NCI-H2107 (cell line): ENCODE data around the gene HMGXB4.

Experiments
- DNase-seq: peaks from one replicate; lab custom pipeline; 2025; lab: John Stamatoyannopoulos, UW

The HMGXB4 gene

DNA sequence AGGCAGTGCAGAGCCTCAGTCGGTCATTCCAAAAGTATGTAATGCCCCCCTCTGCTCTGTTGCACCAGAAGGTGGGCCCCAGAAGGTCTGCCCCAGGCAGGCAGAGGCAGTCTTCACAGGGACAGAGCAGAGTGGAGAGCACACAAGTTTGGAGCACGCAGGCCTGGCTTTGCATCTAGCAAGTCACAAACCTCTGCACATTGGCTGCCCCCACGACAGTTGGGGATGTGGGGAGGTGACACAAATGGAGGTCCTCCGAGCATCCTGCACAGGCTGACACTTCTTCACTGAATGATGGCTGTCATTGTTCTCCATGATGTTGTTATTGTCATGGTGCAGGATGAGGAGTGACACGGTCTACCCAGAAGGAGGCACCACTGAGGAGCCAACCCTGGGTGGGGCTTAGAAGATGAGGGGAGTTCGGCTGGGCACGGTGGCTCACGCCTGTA lies 54.3 kb downstream of the HMGXB4 start:
- no peak for DNase-seq

DNA sequence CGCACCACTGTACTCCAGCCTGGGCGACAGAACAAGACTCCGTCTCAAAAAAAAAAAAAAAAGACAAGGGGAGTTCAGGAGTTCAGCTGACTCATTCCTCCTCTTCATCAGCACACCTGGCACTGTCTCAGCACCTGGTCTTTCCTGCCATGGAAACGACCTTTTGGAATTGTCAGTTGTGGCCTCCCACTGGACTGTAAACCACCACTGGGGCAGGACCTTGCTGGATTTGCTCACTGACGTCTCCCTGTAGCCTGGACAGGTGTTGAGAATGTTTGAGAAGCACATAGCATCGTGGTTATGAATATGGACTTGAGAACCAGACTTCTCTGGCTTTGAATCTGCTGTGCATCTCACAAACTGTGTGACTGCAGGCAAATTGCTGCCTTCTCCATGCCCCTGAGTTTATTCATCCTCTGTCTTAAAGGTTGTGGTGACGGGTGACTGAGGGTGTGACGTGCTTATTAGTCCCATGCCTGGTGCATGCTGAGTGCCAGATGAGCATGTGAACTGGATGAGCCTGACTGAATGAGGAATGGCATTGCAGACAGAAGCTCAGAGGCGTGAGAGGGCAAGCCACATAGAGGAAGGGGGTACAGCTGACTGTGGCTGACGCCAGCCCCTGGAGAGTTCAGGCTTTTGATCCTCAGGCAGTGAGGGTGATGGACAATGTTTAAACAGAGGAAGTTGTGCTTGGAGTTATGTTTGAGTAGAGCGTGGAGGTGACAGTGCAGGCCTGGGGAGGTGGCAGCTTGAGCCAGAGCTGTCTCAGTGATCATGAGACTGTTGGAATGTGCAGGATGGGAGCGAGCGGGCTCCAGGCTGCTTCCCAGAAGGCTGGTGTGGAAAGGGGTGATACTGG lies 55.1 kb downstream of the HMGXB4 start:
- DNase-seq = no peak

DNA sequence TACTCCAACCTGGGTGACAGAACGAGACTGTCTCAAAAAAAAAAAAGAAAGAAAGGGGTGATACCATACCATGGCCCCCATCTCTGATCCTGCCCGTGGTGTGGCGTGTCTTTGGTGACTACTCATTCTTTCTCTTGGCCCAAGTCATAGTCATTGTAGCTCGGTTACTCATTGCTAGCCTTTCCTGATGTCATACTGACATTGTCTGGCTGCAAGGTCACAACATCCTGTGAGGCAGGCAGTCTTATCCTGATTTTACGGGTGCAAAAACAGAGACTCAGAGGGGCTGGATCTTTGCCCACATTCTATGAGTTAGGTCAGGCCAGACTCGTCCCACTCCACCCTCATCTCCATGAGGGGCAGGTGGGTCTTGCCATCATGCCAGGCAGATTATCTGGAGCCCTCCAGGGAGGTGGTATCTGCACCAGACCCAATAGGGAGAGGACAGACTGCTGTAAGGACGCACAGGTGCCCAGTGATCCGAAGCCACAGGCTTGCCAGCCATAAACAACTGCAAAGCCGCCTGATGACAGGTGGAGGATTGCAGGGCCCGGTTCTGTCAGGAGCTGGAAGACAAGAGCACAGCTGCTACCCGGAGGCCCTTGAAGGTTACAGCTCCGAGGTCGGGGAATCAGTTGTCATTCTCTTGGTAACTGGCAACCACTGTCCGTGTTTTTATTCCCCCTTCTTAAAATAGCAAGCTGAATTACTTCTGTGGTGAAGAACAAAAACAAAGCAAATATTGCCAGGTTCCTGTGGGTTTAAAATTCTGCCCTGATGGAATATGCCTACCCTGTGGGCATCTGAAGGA lies 56.2 kb downstream of the HMGXB4 start:
- DNase-seq = no peak

DNA sequence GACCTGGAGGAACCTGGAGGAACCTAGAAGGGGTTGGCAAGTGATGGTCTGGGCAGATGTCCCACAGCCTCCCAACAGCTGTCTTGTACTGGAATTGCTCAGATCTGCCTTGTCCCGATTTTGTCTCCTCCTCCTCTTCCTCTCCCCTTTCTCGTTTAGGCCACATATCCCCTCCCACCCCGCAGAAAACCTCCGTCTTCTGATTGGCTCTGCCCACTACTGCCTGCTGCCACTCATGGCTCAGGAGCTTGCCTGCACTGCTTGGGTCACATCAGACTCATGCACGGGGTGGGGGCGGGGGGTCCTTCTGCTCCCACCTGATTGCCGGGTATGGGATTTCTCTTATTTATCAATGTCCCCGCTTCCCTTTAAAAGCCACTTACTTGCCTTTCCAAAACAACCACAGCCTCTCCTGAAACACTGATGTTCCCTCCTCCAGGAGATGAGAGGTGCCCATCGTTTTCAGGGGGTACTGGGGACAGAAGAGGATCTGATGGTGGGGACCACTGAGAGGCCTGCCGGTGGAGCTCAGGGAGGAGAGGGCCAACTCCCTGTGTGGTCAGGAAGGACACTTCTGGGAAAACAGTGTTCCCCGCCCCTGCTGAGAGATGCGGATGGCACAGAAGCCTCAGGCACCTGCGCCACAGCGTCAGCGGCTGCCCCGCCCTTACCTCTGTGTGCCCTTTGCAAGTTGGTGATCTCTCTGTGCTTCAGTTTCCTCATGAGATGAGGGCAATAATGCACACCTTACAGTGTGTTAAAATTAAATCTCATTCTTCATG lies 57.1 kb downstream of the HMGXB4 start:
- DNase-seq = no peak

DNA sequence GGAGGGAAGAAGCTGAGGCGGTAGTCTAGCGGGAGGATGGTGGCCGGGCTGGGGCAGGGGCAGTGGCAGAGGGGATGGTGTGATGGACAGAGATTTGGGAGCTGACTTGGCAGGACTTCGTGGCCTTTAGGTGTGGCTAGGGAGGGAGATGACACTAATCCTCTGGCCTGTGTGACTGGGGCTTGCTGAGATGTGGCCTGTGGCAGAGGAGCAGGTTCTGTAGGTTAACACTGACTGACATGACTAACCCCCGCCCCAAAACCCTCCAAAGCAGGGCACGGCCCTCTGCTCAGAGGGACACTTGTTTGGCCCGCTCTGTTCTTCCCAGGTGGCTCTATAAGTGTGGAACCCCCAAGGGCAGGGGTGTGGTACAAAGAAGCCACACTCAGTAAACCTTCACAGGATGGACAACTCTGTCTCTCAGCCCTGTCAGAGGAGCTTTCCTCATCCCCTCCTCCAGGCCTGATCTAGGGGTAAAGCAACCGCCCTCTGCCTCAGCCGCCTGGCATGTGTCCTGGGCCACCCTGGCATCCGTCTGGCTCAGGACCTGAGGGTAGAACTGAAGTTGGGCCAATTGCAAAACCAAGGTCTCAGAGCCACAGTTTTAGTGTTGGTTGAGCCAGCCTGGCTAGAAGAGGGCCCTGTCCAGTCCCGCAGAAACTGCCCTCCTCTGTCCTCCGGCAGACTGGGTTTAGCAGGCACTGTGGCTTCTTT lies 58.0 kb downstream of the HMGXB4 start:
- no peak for DNase-seq

DNA sequence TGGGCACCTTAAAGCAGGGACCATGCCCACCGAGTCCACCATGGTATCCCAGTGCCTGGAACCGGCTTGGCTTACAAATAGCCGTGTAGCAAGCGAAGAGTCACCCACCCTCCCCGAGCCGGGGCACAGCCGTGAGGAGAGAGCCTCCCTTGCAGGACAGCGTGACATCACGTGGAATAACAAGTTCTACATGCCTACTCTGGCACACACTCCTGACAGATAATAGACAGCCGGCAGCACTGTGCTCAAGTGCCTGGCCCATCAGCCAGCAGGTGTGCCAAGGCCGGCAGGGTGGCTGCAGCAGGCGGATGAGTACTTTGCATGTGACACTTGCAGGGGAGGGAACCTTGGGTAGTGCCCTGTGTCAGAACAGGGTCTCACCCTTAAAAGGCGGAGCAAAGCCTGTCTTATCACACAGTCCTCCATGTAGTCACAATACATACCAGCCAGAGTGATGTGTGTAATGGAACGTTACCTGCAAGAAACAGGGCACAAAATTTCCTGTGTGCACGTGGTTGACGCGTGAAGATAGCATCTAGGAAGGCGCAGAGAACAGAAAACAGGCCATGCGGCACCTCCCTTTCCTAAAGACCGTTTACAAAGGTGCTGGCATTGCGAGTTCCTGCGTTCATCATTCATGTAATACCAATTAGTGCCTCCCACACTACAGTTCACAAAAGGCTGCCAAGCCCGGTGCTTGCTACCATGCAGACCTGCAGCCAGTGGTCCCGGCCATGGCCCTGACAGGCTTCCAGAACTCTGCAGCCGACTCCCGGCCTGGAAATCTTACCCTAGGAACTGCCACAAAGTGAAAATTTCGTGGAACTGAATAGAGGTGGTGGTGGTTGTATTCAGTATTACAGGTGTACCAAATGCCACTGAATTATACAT lies 58.8 kb downstream of the HMGXB4 start:
- no peak for DNase-seq

DNA sequence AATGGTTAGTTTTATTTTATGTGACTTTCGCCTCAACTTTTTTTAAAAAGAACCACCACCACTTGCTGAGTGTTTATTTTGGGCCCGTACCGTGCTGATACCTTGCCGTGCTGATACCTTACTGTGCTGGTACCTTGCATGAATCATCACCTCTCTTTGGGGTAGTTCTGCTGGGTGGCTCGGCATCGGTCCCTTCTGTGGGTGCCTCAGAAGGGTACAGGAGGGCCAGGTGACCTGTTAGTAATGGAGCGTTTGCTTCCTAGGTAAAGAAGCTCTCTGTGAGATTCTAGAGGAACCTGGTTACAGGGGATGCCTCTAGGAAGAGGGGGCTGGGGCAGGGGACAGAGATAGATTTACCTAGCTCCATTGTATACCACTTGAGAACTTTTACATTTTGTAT lies 59.5 kb downstream of the HMGXB4 start:
- DNase-seq = no peak

DNA sequence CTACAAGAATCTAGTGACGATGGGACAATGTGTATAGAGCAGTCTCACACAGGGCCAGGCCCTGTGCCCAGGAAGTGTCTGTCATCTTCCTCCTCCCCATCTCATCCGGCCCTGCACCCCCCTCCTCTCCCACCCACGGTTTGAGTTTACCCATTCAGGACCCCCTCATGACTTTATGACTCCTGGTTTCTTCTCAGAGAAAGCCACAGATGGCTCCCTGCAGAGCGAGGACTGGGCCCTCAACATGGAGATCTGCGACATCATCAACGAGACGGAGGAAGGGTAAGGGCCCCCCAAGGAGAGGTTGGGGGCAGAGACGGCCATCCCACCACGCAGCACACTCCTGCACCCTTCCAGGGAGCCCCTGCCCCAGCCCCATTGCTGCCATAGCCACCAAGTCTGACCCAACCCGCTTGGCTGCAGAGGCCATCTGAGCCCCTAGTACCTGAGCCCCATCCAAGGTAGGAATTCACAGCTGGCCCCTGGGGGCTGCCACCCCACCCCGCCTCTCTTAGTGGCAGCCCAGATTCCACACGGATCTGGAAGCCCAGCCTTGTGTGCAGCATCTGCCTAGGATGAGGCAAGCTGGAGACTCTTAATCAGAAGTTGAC lies 60.5 kb downstream of the HMGXB4 start:
- no peak for DNase-seq

DNA sequence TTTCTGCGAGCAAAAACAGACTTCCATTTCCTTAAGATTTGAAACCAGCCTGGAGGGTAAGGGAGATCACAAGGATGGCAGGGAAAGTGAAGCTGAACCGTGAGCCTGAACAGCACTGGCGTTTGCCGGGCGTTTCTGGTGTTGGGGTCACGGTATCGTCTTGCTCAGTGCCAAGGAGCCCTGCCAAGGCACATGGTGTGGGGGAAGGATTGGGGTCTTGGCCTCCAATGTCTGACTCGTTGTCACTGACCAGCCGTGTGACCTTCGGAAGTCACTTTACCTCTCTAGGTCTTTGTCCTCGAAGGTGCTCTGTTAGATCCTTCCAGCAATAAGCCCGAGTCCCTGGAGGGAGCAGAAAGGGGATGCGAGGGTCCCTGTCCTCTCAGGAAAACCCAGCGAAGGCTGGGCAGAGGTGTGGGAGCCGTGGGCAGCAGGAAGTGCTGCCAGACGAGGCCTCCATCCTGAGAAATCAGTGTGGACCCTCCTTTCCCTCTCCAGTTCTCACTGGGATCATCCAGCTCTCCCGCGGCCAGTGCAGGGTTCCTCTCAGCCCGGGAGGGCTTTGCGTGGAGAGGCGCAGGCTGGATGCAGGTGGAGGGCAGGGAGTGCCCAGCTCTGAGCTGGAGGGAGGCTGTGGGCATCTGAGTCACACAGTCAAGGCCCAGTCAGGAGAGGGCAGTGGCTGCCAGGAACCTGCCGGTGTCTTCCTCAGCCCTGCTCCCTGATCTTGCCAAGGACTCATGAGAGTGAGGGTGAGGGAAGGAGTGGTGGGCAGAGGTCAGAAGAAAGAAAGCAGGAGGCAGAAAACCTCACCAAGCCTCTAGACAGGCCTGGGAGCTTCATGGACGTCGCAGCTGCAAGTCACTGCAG lies 61.3 kb downstream of the HMGXB4 start:
- DNase-seq = no peak

DNA sequence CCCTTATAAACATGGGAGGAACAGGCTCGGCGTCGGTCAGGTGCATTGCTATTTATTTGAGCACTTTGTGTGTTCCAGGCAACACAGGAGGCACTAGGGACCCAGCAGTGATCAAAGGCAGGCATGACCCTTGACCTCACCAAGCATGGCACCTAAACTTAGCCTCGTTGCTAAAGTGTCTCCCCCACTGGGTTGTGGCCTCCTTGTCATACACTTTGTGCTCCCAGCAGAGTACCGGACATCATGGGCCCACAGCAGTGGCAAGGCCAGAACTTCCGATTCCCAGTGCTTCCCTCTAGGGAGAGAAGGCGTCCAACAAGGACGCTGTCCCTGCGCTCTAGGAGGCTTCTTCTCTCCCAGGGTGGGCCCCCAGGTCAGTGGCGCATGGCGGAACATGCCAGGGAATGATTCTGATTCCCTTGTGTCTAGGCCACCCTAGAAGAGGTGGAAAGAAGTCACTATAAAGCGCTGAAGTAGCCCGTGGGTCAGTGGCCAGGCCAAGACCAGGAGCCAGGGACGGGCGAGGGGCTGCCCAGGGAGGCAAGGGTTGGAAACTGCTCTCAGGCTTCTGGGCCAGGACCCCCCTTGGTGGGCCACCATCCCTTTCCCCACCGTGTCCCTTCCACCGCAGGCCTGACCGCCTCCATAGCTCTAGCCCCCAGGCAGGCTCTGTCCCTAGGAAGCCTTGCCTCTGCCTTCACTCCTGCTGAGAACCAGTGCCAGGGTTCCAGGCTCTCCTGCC lies 62.1 kb downstream of the HMGXB4 start:
- DNase-seq = no peak

DNA sequence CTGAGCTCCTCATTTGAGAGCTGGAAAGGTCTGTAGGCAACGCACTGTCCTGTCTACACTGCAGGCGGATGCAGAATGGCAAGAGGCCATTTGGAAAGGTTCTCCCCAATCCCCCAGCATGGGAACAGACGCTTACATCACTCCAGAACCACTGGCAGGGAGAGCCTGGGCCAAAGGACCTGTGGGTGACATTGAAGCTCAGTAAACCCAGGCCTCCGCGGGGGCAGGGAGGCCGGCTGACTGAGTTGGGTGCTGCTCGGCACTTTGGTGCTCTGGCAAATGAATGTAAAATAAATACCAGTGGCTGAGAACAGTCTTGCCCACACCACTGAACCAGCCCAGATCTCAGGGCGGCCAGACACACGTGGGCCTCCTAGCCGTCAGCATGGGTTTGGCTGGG lies 64.8 kb downstream of the HMGXB4 start:
- no peak for DNase-seq

DNA sequence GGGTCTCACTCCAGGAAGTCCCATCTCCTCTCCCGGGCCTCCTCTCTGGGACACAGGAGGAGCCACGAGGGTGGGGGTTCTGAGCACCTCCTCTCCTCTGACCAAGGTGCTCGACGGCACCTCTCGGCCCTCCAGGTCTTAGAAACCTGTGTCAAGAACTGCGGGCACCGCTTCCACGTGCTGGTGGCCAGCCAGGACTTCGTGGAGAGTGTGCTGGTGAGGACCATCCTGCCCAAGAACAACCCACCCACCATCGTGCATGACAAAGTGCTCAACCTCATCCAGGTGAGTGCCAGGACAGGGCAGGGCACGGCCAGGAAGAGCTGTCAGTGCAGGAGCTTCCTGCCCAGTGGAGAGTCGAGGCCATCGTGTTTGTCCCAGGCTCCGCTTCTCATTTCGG lies 65.6 kb downstream of the HMGXB4 start:
- DNase-seq = no peak

DNA sequence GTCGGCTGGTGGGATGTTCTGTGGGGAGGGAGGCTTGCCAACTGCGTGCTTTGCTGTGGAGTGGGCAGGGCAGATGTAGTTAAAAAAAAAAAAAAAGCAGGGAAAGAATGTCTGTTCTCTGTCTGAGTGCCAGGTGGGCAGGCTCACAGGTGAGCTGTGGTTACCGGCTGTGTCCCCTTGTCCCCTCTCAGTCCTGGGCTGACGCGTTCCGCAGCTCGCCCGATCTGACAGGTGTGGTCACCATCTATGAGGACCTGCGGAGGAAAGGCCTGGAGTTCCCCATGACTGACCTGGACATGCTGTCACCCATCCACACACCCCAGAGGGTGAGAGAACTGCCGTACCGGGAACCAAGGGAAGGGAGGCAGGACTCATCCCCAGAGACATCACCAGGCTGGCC lies 66.0 kb downstream of the HMGXB4 start:
- no peak for DNase-seq

DNA sequence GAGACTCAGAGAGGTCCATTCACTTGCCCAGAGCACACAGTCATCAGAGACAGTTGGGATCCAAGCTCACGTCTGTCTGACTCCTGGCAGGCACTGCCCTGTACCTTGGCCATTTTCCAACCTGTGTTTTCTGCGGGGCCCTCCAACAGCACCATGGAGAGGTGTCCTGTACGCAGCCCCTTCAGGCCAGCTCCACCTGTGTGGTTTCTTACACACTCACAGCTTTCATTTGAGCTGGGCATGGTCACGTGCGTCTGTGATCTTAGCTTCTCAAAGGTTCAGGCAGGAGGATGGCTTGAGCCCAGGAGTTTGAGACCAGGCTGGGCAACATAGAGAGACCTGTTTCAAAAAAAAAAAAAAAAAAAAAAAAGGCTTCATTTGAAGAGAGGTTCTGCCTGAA lies 66.8 kb downstream of the HMGXB4 start:
- DNase-seq = no peak

DNA sequence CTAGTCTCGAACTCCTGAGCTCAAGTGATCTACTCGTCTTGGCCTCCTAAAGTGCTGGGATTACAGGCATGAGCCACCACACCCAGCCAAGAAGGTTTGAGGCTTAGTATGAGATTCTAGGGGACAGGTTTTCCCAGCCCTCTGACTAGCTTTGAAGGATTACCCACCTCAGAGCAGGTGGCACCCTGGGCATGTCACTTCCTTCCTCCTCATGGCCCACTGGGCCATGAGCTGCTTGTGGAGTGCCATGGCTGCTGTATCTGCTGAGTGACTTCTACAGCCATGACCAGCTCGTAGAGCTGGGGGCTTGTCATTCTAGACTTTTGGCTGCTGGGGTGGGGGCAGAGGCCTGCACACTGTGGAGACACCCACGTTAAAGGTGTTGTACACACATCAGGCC lies 67.5 kb downstream of the HMGXB4 start:
- no peak for DNase-seq

DNA sequence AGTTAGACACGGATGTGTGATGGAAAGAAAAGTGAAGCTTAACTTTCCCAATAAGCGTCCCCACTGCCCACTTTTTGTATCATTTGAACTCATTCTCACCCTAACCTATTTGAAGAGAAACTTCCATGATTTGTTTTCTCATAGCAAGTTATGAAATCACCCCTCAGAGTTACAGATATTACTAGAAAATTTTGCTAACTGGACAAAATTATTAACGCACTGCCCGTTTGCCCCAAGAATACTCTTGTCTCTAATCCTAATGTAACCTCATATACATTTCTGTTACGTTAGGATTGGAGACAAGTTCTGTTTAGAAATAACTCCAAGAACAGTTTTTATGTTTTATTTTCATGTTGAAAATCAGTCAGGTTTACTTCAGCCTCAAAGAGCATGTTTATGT lies 67.9 kb downstream of the HMGXB4 start:
- no peak for DNase-seq

DNA sequence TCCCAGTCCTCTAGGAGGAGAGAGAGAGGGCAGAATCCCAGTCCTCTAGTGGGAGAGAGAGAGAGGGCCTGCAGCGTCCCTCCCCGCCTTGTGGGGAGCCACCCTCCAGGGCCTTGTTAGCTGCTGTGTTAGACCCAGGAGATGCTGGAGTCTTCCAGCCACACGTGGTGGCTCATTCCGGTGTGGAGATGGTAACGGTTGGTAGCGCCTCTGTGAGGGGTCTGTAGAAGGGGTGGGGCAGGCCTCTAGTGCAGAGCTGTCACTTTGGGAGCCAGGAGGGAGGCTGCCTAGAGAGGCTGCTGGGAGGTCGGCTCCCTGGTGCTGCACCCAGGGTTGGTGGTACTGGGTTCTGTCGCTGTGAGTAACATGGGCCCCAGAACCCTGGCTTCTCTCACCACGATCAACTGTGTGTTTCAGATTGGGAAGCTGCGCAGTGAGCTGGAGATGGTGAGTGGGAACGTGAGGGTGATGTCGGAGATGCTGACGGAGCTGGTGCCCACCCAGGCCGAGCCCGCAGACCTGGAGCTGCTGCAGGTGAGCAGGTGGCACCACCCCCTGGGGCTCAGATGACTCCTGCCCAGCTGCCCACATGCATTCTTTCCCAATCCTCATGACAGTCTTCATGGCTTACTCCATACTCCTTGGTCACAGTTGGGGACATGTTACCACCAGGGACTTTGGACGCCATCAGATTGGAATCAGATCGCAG lies 69.7 kb downstream of the HMGXB4 start:
- no peak for DNase-seq
